Activated B cell treated with CpG ODN at 0.5 μM for 24 hours (primary cell): Measurements from ENCODE around the gene MROH2A. TPM values are rescaled to one million over a fixed set of nuclear protein-coding genes. Genes with fewer than 3 reads are reported as not detected.

Experiments used
- ATAC-seq: fragments of 200-7000 bp; cut with Tn5 transposase; one replicate; pipeline ENCODE4 v1.10.0; 2021; ENCODE audit warnings: low read depth, mild to moderate bottlenecking, moderate library complexity
- CTCF ChIA-PET: fragments of 350-600 bp; sonication (Branson Sonifier 250); formaldehyde crosslinking; loops from one replicate; lab custom pipeline; 2021; ENCODE audit warnings: antibody characterized with exemption; lab: Charles Lee
- POLR2A ChIA-PET: fragments of 350-600 bp; sonication (Branson Sonifier 250); formaldehyde crosslinking; loops from one replicate; lab custom pipeline; 2021; ENCODE audit warnings: antibody characterized with exemption; lab: Charles Lee
- DNase-seq: peaks from one replicate; pipeline ENCODE4 v3.0.0; 2022
- H3K27ac Mint-ChIP-seq: one replicate; pipeline ENCODE4 v1.8.0; 2020; ENCODE audit warnings: mixed read lengths
- H3K27me3 Mint-ChIP-seq: one replicate; pipeline ENCODE4 v1.8.0; 2021; ENCODE audit warnings: mixed read lengths
- H3K36me3 Mint-ChIP-seq: one replicate; pipeline ENCODE4 v1.8.0; 2021; ENCODE audit warnings: low read depth, mixed read lengths
- H3K4me1 Mint-ChIP-seq: one replicate; pipeline ENCODE4 v1.8.0; 2021; ENCODE audit warnings: mixed read lengths
- H3K4me3 Mint-ChIP-seq: one replicate; pipeline ENCODE4 v1.8.0; 2020; ENCODE audit warnings: mild to moderate bottlenecking, mixed read lengths
- H3K9me3 Mint-ChIP-seq: one replicate; pipeline ENCODE4 v1.8.0; 2020; ENCODE audit warnings: mixed read lengths
- CTCF ChIP-seq: fragments of 200-600 bp; IDR thresholded peaks from one replicate; pipeline ENCODE4 v1.8.0; 2022; ENCODE audit warnings: antibody characterized with exemption, mild to moderate bottlenecking
- intact Hi-C: fragments of 100-400 bp; cut with micrococcal nuclease; formaldehyde crosslinking; loops from one replicate; pipeline ENCODE4 v1.15.1; 2024
- total RNA-seq: library from RNA; stranded (reverse); gene quantifications from 2 replicates; pipeline ENCODE4 v1.2.3, GENCODE V29; 2022

Gene MROH2A
- total RNA-seq, 1 donor from 2014 or later = not detected

- CTCF ChIA-PET = no interaction called here
These were observed 43.1 kb downstream of the MROH2A start for GRCh38 chr2:233821196-233821595.

GRCh38 chr2:233821709-233822100 lies 43.6 kb downstream of the MROH2A start:
- no peak overlapping the region for H3K4me3 Mint-ChIP-seq
- H3K27me3 Mint-ChIP-seq = peaks cover 10% of the 10 kb centered on the region
- TF ChIP-seq CTCF = no peak
- ChIA-PET POLR2A (no interaction called here), CTCF (no interaction called here)
- no peaks in the 10 kb centered on the region for H3K9me3 Mint-ChIP-seq
- DNase-seq = no peak
- no peak overlapping the region for H3K27ac Mint-ChIP-seq
- H3K36me3 Mint-ChIP-seq = no peaks in the 10 kb centered on the region
- ATAC-seq = no peak
- intact Hi-C loops = no loop called here
- no peaks in the 10 kb centered on the region for H3K4me1 Mint-ChIP-seq

More at GRCh38 chr2:233821196-233821595, 43.1 kb downstream of the MROH2A start:
- TF ChIP-seq CTCF = no peak
- H3K27me3 Mint-ChIP-seq = peaks cover 15% of the 10 kb centered on the region
- H3K4me1 Mint-ChIP-seq = no peaks in the 10 kb centered on the region
- POLR2A ChIA-PET = no interaction called here
- intact Hi-C loops = no loop called here
- H3K27ac Mint-ChIP-seq = no peak overlapping the region
- H3K9me3 Mint-ChIP-seq = no peaks in the 10 kb centered on the region
- no peak overlapping the region for H3K4me3 Mint-ChIP-seq
- no peak for DNase-seq
- no peak for ATAC-seq
- H3K36me3 Mint-ChIP-seq = no peaks in the 10 kb centered on the region

GRCh38 chr2:233822101-233822771 lies 44.1 kb downstream of the MROH2A start:
- TF ChIP-seq CTCF = no peak
- DNase-seq = no peak
- peaks cover 7% of the 10 kb centered on the region for H3K27me3 Mint-ChIP-seq
- ChIA-PET POLR2A (no interaction called here), CTCF (no interaction called here)
- ATAC-seq = no peak
- no peaks in the 10 kb centered on the region for H3K9me3 Mint-ChIP-seq
- H3K27ac Mint-ChIP-seq = no peak overlapping the region
- intact Hi-C loops = no loop called here
- H3K4me1 Mint-ChIP-seq = no peaks in the 10 kb centered on the region
- H3K36me3 Mint-ChIP-seq = no peaks in the 10 kb centered on the region
- H3K4me3 Mint-ChIP-seq = no peak overlapping the region

GRCh38 chr2:233822781-233823730 lies 44.9 kb downstream of the MROH2A start:
- no peaks in the 10 kb centered on the region for H3K9me3 Mint-ChIP-seq
- CTCF ChIA-PET = no interaction called here
- no peaks in the 10 kb centered on the region for H3K4me1 Mint-ChIP-seq
- DNase-seq (no peak), ATAC-seq (no peak)
- POLR2A ChIA-PET = no interaction called here
- no peak for TF ChIP-seq CTCF
- H3K27ac Mint-ChIP-seq = no peak overlapping the region
- intact Hi-C loops = no loop called here
- H3K36me3 Mint-ChIP-seq = no peaks in the 10 kb centered on the region
- H3K4me3 Mint-ChIP-seq = no peak overlapping the region
- peaks cover 5% of the 10 kb centered on the region for H3K27me3 Mint-ChIP-seq

GRCh38 chr2:233823731-233824121 lies 45.6 kb downstream of the MROH2A start:
- no peak overlapping the region for H3K4me3 Mint-ChIP-seq
- no peaks in the 10 kb centered on the region for H3K4me1 Mint-ChIP-seq
- H3K27ac Mint-ChIP-seq = no peak overlapping the region
- ATAC-seq (no peak), DNase-seq (no peak)
- peaks cover 5% of the 10 kb centered on the region for H3K27me3 Mint-ChIP-seq
- POLR2A ChIA-PET = no interaction called here
- H3K9me3 Mint-ChIP-seq = no peaks in the 10 kb centered on the region
- no peak for TF ChIP-seq CTCF
- CTCF ChIA-PET = no interaction called here
- intact Hi-C loops = no loop called here
- no peaks in the 10 kb centered on the region for H3K36me3 Mint-ChIP-seq
